22Rv1 (cell line): Measurements from ENCODE around the gene DMBT1.

Experiments
- H3K27ac ChIP-seq: fragments of 450-650 bp; 2 replicates; pipeline ENCODE4 v1.5.1; 2017
- CTCF ChIP-seq: fragments of 450-650 bp; IDR thresholded peaks from 2 replicates; pipeline ENCODE4 v1.5.1; 2017; ENCODE audit warnings: mild to moderate bottlenecking
- ZFX ChIP-seq: fragments of 450-650 bp; IDR thresholded peaks from 2 replicates; pipeline ENCODE4 v1.6.1; 2017; ENCODE audit warnings: antibody characterized with exemption, borderline replicate concordance

DMBT1 gene

GRCh38 chr10:122531261-122531660, 29.3 kb upstream of the DMBT1 start:
- H3K27ac ChIP-seq, result no peak overlapping the region
- no peak for TF ChIP-seq CTCF

GRCh38 chr10:122531939-122532338, 28.6 kb upstream of the DMBT1 start:
- TF ChIP-seq ZFX, result no peak
- no peak for TF ChIP-seq CTCF
- H3K27ac ChIP-seq, result no peak overlapping the region

GRCh38 chr10:122532601-122533296, 27.8 kb upstream of the DMBT1 start:
- no peak overlapping the region for H3K27ac ChIP-seq
- TF ChIP-seq CTCF (no peak), ZFX (no peak)

- TF ChIP-seq CTCF (no peak), ZFX (no peak)
Measured at GRCh38 chr10:122537545-122537944, 23.0 kb upstream of the DMBT1 start.

GRCh38 chr10:122541541-122542002, 19.0 kb upstream of the DMBT1 start:
- no peak for TF ChIP-seq CTCF
- TF ChIP-seq ZFX, result no peak
- H3K27ac ChIP-seq, result no peak overlapping the region

More at GRCh38 chr10:122537545-122537944, 23.0 kb upstream of the DMBT1 start:
- H3K27ac ChIP-seq, result no peak overlapping the region

GRCh38 chr10:122543676-122544445, 16.7 kb upstream of the DMBT1 start:
- no peak for TF ChIP-seq ZFX
- no peak for TF ChIP-seq CTCF
- no peak overlapping the region for H3K27ac ChIP-seq

GRCh38 chr10:122544493-122544892, 16.1 kb upstream of the DMBT1 start:
- H3K27ac ChIP-seq, result no peak overlapping the region
- TF ChIP-seq ZFX (no peak), CTCF (no peak)
